SH-SY5Y (cell line): ENCODE measurements around the gene OR5H6.

Experiments used
- GATA2 ChIP-seq: IDR thresholded peaks from 2 replicates; pipeline ENCODE4 v1.6.1; 2011; ENCODE audit warnings: mild to moderate bottlenecking, low read depth, low read length
- GATA3 ChIP-seq: IDR thresholded peaks from 2 replicates; pipeline ENCODE4 v1.6.1; 2011; ENCODE audit warnings: low read depth, mild to moderate bottlenecking, low read length, moderate library complexity

The OR5H6 gene

GRCh38 chr3:98263944-98264343 is at the start of gene OR5H6:
Gene OR5H6, plus strand, starts transcription at chr3:98264244. Its CDS starts 89 bp downstream, at chr3:98264333.
- TF ChIP-seq GATA3 (no peak), GATA2 (no peak)

GRCh38 chr3:98215051-98215450 is 49.0 kb upstream of the OR5H6 start:
- no peak for TF ChIP-seq GATA2
- no peak for TF ChIP-seq GATA3

GRCh38 chr3:98223907-98224672 is 40.0 kb upstream of the OR5H6 start:
- TF ChIP-seq GATA3 (no peak), GATA2 (no peak)

- TF ChIP-seq GATA2 (no peak), GATA3 (no peak)
Measured at GRCh38 chr3:98232489-98232888, 31.6 kb upstream of the OR5H6 start.

GRCh38 chr3:98233468-98233867 is 30.6 kb upstream of the OR5H6 start:
- TF ChIP-seq GATA2 (no peak), GATA3 (no peak)

GRCh38 chr3:98240131-98240530 is 23.9 kb upstream of the OR5H6 start:
- no peak for TF ChIP-seq GATA3
- no peak for TF ChIP-seq GATA2

GRCh38 chr3:98242155-98242554 is 21.9 kb upstream of the OR5H6 start:
- TF ChIP-seq GATA2 (no peak), GATA3 (no peak)

GRCh38 chr3:98243843-98244242 is 20.2 kb upstream of the OR5H6 start:
- no peak for TF ChIP-seq GATA3
- no peak for TF ChIP-seq GATA2

- no peak for TF ChIP-seq GATA2
- no peak for TF ChIP-seq GATA3
Measured at GRCh38 chr3:98246142-98246541, 17.9 kb upstream of the OR5H6 start.

GRCh38 chr3:98259707-98260106 is 4.3 kb upstream of the OR5H6 start:
- TF ChIP-seq GATA3 (no peak), GATA2 (no peak)

GRCh38 chr3:98262046-98262445 is 2.0 kb upstream of the OR5H6 start:
- TF ChIP-seq GATA3: no peak
- no peak for TF ChIP-seq GATA2

GRCh38 chr3:98269846-98270245 is 5.8 kb downstream of the OR5H6 start:
- TF ChIP-seq GATA2: no peak
- no peak for TF ChIP-seq GATA3

GRCh38 chr3:98272126-98272525 is 8.1 kb downstream of the OR5H6 start:
- TF ChIP-seq GATA2 (no peak), GATA3 (no peak)

GRCh38 chr3:98274914-98275313 is 10.9 kb downstream of the OR5H6 start:
- TF ChIP-seq GATA2 (no peak), GATA3 (no peak)

GRCh38 chr3:98282205-98282604 is 18.2 kb downstream of the OR5H6 start, which contains the start of gene OR5H2:
Gene OR5H2, plus strand, starts transcription at chr3:98282505. Its CDS starts 398 bp downstream, at chr3:98282903.
- TF ChIP-seq GATA3 (no peak), GATA2 (no peak)
